GM21360 (cell line): ENCODE data around the gene DCP1B.

Experiments used
- ATAC-seq: cut with Tn5 transposase; IDR thresholded peaks from one replicate; pipeline ENCODE4 v1.9.1; 2021; ENCODE audit warnings: mild to moderate bottlenecking, moderate library complexity; ENCODE audit not compliant: unreplicated experiment

The DCP1B gene

DNA sequence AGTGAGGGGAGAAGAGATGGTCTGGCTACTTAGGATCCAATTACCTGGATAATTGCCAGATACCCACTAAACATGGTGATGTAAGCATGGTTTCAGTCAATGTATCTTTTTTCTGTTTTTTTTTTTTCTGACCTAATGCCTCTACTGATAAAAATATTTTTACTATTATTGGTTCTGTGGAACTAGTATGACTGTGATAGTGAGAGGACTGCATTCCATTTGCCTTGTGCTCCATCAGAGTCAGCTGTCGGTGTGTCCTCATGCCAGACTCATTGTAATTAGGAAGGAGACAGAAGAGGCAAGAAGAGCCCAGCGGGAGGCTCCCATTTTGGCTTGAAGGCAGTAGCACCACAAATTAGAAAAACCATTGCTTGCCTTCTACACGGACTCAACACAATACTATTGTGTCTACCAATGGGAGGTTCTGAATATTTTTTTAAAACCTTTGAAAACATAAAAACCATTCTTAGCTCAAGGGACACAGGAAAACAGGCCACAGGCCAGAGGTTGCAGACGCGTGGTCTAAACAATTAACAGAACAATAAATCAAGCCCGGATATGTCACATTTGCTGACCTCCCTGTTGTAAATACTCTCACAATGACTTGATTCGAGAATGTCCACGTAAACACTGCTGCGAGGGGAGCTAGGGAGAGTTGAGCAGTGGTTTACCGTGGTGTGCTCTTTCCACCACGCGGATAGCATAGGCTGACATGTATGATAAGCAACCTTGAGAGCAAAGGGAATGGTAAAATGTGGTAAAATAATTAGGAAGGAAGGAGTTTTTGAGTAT lies 13.5 kb upstream of the DCP1B start:
- ATAC-seq: no peak

GRCh38 chr12:2016862-2017545 lies 12.7 kb upstream of the DCP1B start:
- ATAC-seq: no peak

DNA sequence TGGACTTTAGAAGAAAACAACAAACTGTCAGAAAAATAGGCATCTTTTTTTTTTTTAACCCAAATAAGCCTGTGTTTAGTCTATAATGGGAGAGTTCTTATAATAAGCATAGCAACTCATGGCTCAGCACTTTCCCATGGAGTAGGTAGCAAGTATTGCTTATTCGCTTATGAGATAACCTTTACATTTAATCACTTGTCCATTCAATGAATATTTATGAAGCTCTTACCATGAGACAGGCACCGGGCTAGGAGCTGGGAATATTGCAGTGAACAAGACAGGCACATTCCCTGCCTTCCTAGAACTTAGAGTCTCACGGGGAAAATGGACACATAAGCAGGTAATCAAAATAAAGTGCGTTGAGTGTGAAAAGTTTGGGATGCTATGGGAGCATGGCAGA lies 10.0 kb upstream of the DCP1B start:
- ATAC-seq: no peak

DNA sequence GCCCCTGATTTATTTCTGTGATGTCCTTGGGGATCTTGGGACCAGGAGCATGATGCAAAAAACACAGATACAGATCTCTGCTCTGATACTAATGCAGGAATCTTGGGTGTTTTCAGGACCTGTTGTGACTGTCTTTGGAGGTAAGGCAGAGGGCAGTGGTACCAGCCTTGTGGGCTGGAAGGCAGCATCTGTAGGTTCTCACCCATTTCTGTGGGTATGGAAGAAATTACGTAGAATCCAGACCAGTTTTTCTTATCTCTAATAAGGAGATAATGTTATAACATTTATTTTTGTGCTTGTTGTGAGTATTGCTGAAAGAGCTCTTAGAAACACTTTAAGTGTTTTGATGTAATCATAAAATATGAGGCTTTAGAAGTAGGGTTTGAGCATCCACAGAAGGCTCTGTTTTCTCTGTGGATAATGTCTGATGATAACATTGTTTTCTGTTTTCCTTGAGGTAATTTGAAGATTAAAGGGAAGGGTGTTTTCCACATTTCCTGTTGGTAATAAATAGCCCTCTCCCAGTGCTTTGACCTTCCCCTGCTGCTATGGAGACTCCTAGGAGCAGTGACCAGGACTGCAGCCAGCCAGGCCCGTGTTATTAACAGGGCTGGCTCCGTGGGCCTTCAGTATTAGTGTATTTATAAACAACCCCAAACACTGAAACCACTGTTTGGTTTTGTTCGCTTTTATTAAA lies 9.4 kb upstream of the DCP1B start:
- ATAC-seq: no peak

DNA sequence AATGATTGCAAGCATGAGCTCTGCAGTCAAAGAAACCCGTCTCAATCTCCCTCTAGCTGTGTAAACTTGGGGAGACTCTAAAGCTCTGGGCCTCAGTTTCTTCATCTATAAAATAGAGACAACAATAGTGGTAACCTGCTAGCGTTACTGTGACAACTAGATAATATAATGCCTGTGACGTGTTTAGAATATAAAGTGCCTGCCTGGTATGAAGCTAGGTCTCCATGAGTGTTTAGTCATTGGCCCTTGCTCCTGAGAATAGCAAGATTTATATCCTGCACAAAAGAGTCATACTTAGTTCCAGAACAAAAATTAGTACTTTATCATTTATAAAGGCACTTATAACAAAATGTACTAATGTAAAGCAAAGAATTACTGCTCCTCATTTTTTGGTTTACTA lies 8.8 kb upstream of the DCP1B start:
- no peak for ATAC-seq

GRCh38 chr12:2011643-2012607 lies 7.7 kb upstream of the DCP1B start:
- no peak for ATAC-seq

DNA sequence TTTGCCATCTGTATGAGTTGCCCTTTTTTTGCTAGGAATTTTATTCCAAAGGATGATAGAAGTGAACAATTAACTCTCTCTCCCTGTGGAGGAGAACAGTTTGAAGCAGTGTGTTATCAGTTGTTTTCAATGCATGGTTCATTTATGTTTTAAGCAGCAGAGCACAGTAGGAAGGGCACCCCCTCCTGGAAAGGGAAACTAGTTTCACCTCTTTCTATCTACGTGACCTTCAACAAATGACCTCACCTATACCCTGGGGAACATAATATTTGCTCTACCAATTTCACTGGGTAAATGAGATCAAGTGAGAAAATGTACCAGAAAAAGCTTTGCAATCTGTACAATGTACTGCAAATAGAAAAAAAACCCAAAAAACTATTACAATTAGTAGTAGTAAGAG lies 5.4 kb upstream of the DCP1B start:
- no peak for ATAC-seq

DNA sequence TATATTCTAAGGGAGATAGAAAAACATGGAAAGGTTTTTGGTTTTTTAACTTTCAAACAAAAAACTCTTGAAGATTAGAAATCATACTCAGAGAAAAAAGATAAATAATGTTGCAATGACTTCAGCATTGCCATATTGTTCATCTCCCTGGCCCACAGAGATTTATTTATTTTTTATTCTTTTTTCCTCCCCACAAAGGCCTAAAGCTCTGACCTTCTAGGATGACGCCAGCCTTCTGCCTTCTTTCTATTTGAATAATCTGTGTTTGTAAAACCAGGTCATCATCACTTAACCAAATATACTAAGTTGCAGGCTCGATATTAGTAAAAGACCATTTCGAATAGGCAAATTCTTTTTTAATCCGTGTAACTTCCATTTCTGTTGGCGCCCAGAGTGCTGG lies 4.4 kb upstream of the DCP1B start:
- ATAC-seq: no peak

DNA sequence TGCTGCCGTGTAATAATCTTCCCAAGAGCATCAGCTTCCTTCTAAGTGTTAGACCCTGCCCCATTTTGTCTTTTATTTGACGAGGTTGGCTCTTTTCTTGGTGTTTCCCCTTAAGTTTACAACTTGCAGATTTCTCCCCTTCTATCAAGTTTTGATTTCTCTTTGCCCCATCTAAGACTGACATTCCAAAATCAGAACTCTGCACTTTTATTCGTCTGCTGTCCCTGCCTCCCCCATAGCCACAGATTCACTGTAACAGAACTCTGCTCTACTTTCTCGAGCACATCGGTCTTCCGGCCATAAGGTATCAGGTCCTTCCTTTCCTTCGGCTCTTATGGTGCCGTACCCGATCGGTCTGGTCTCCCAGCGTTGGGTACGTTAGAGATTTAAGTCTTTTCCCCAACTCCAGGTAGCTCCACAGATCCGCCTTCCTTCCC lies 563 bp downstream of the DCP1B start:
- ATAC-seq: no peak

- ATAC-seq: no peak
Measured at GRCh38 chr12:1995205-1995896, 8.9 kb downstream of the DCP1B start.

DNA sequence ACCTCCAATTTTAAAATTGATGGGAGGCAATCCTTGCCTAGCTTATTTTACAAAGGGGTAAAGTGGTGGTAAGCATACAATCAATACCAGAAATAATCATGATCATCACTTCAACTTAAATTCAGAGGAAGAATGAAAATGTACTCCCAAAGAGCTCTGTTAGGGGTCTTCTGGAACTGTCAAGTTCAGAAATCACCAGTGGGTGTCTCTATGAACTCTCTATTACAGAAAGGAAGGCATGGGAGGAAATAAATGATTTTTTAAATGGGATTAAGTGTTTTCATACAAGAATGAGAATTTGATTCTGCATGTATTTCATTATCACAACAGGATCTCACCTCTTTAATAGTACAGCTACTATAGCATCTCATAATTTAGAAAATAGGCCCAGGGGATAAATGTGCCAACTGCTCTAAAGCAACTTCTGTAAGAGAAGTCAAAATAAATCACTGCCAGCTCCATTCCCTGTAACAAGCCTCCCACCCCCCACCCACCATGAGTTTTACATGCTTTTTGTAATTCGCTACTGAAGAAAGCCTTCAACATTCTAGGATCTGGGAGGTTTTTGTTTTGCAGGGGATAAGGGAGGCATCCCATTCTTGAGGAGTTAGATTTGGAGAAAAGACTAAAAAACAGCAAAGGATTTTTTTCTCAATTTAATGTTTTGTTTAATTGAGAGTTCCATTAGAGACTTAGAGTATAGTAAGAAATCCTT lies 9.7 kb downstream of the DCP1B start:
- ATAC-seq: no peak

- ATAC-seq: no peak
Measured at GRCh38 chr12:1993871-1994371, 10.3 kb downstream of the DCP1B start.

GRCh38 chr12:1993341-1993740 lies 10.9 kb downstream of the DCP1B start:
- ATAC-seq: no peak

- ATAC-seq: no peak
Measured at GRCh38 chr12:1992732-1993131, 11.5 kb downstream of the DCP1B start.

- no peak for ATAC-seq
Measured at GRCh38 chr12:1989111-1989510, 15.1 kb downstream of the DCP1B start.

GRCh38 chr12:1984759-1985158 lies 19.5 kb downstream of the DCP1B start:
- no peak for ATAC-seq

DNA sequence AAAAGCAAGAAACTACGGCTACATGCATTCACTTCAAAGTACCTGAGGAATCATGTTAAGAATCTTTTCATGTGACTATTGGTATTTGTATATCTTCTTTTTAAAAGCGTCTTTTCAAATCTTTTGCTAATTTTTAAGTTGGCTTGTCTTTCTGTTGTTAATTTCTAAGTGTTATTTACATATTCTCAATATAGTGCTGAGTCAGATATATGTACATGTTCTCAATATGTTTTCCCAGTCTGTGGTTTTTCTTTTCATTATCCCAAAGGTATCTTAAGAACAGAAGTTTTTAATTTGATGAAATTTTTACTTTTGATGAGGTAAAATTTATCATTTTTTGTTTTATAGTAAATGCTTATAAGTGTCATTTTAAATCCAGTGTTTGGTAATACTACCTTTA lies 24.0 kb downstream of the DCP1B start:
- no peak for ATAC-seq

- no peak for ATAC-seq
Measured at GRCh38 chr12:1978078-1978862, 26.0 kb downstream of the DCP1B start.

- no peak for ATAC-seq
Measured at GRCh38 chr12:1977588-1977987, 26.7 kb downstream of the DCP1B start.
